Measurements from ENCODE around the gene TMEM175. TPM values are rescaled to one million over a fixed set of nuclear protein-coding genes. Genes with fewer than 3 reads are reported as not detected.

Gene TMEM175
- total RNA-seq, 1 experiment from 2014 or later, result 20.2 TPM

- ChIA-PET CTCF (no interaction called here), POLR2A (ENCODE audit: unreplicated experiment) (no interaction called here)
- peak; percentile 36; the same call in 1 of the 2 replicates for TF ChIP-seq CTCF (conservative IDR thresholded peaks at IDR 0.05)
- no peak for TF ChIP-seq EZH2 (IDR thresholded peaks at IDR 0.05; ENCODE audit: low read depth)
- Histone ChIP-seq H3K9me3 (ENCODE audit: insufficient read depth, low read depth) (no peaks in the 10 kb centered on the region), H3K4me1 (replicated peaks; ENCODE audit: insufficient read depth) (no peaks in the 10 kb centered on the region), H2AFZ (no peak overlapping the region), H3K27me3 (ENCODE audit: insufficient read depth, low read depth) (no peaks in the 10 kb centered on the region), H3K27ac (no peak overlapping the region), H3F3A (ENCODE audit: insufficient read depth, low read depth) (peaks cover 7% of the 10 kb centered on the region; the same call in 1 of the 2 replicates), H4K20me1 (ENCODE audit: insufficient read depth) (peaks cover 8% of the 10 kb centered on the region; the same call in 1 of the 2 replicates), H3K79me2 (ENCODE audit: low read depth) (no peaks in the 10 kb centered on the region), H3K4me3 (no peak overlapping the region), H3K4me2 (no peak overlapping the region), H3K9me2 (ENCODE audit: insufficient read depth) (no peaks in the 10 kb centered on the region), H3K36me3 (ENCODE audit: low read depth) (no peaks in the 10 kb centered on the region)
- no TSS peak for BruUV-seq (replicated peaks)
- DNase-seq, result peak in 1 of 2 experiments; percentile 7
- intact Hi-C loops (cut with micrococcal nuclease; ENCODE audit: unreplicated experiment), result no loop called here
These were observed 40.5 kb upstream of the TMEM175 start for GRCh38 chr4:891747-892146.

GRCh38 chr4:892780-893179 is 39.5 kb upstream of the TMEM175 start:
- H4K20me1 ChIP-seq (ENCODE audit: insufficient read depth), result peaks cover 8% of the 10 kb centered on the region; the same call in 1 of the 2 replicates
- POLR2A ChIA-PET (ENCODE audit: unreplicated experiment), result no interaction called here
- H3K4me2 ChIP-seq, result no peak overlapping the region
- no peak overlapping the region for H3K27ac ChIP-seq
- no peaks in the 10 kb centered on the region for H3K27me3 ChIP-seq (ENCODE audit: insufficient read depth, low read depth)
- H3F3A ChIP-seq (ENCODE audit: insufficient read depth, low read depth), result peaks cover 4% of the 10 kb centered on the region; the same call in 1 of the 2 replicates
- no peaks in the 10 kb centered on the region for H3K4me1 ChIP-seq (replicated peaks; ENCODE audit: insufficient read depth)
- CTCF ChIA-PET, result no interaction called here
- intact Hi-C loops (cut with micrococcal nuclease; ENCODE audit: unreplicated experiment), result no loop called here
- no TSS peak for BruUV-seq (replicated peaks)
- no peak for TF ChIP-seq CTCF (conservative IDR thresholded peaks at IDR 0.05)
- TF ChIP-seq EZH2 (IDR thresholded peaks at IDR 0.05; ENCODE audit: low read depth), result no peak
- H3K9me2 ChIP-seq (ENCODE audit: insufficient read depth), result no peaks in the 10 kb centered on the region
- H3K9me3 ChIP-seq (ENCODE audit: insufficient read depth, low read depth), result no peaks in the 10 kb centered on the region
- H2AFZ ChIP-seq, result no peak overlapping the region
- no peak for DNase-seq
- no peaks in the 10 kb centered on the region for H3K79me2 ChIP-seq (ENCODE audit: low read depth)
- no peak overlapping the region for H3K4me3 ChIP-seq
- no peaks in the 10 kb centered on the region for H3K36me3 ChIP-seq (ENCODE audit: low read depth)

GRCh38 chr4:893276-893994 is 38.8 kb upstream of the TMEM175 start:
- no TSS peak for BruUV-seq (replicated peaks)

More at GRCh38 chr4:893276-893994, 38.8 kb upstream of the TMEM175 start:
- Histone ChIP-seq H3K9me3 (ENCODE audit: insufficient read depth, low read depth) (no peaks in the 10 kb centered on the region), H3K79me2 (ENCODE audit: low read depth) (no peaks in the 10 kb centered on the region), H3K27me3 (ENCODE audit: insufficient read depth, low read depth) (no peaks in the 10 kb centered on the region), H3K4me2 (no peak overlapping the region), H3F3A (ENCODE audit: insufficient read depth, low read depth) (no peaks in the 10 kb centered on the region), H3K27ac (no peak overlapping the region), H3K9me2 (ENCODE audit: insufficient read depth) (no peaks in the 10 kb centered on the region), H3K36me3 (ENCODE audit: low read depth) (no peaks in the 10 kb centered on the region), H3K4me1 (replicated peaks; ENCODE audit: insufficient read depth) (no peaks in the 10 kb centered on the region), H3K4me3 (no peak overlapping the region), H4K20me1 (ENCODE audit: insufficient read depth) (peaks cover 8% of the 10 kb centered on the region; the same call in 1 of the 2 replicates), H2AFZ (no peak overlapping the region)
- TF ChIP-seq EZH2 (IDR thresholded peaks at IDR 0.05; ENCODE audit: low read depth) (no peak), CTCF (conservative IDR thresholded peaks at IDR 0.05) (no peak)
- ChIA-PET POLR2A (ENCODE audit: unreplicated experiment) (no interaction called here), CTCF (no interaction called here)
- DNase-seq, result no peak
- intact Hi-C loops (cut with micrococcal nuclease; ENCODE audit: unreplicated experiment), result no loop called here
